HEK293 (cell line): ENCODE data around the gene MTMR12.

Experiments used
- BCL11B ChIP-seq: fragments of 450-650 bp; formaldehyde crosslinking; IDR thresholded peaks from 2 replicates; pipeline ENCODE4 v1.5.1; 2016; ENCODE audit warnings: low read depth, missing biosample characterization, missing genetic modification characterization
- EGR2 ChIP-seq: fragments of 450-650 bp; formaldehyde crosslinking; IDR thresholded peaks from 2 replicates; pipeline ENCODE4 v1.5.1; 2016; ENCODE audit warnings: low read depth, missing biosample characterization, missing genetic modification characterization
- KLF8 ChIP-seq: fragments of 450-650 bp; formaldehyde crosslinking; IDR thresholded peaks from 2 replicates; pipeline ENCODE4 v1.5.1; 2016; ENCODE audit warnings: missing biosample characterization, missing genetic modification characterization
- OSR2 ChIP-seq: fragments of 450-650 bp; formaldehyde crosslinking; IDR thresholded peaks from 2 replicates; pipeline ENCODE4 v1.5.1; 2016; ENCODE audit warnings: missing biosample characterization, missing genetic modification characterization
- PRDM10 ChIP-seq: fragments of 450-650 bp; formaldehyde crosslinking; IDR thresholded peaks from 2 replicates; pipeline ENCODE4 v1.5.1; 2016; ENCODE audit warnings: missing biosample characterization, missing genetic modification characterization
- RBAK ChIP-seq: fragments of 450-650 bp; formaldehyde crosslinking; IDR thresholded peaks from 2 replicates; pipeline ENCODE4 v1.5.1; 2016; ENCODE audit warnings: missing biosample characterization, missing genetic modification characterization
- REPIN1 ChIP-seq: fragments of 450-650 bp; formaldehyde crosslinking; IDR thresholded peaks from 2 replicates; pipeline ENCODE4 v1.5.1; 2017; ENCODE audit warnings: missing biosample characterization, missing genetic modification characterization, low read depth
- WT1 ChIP-seq: fragments of 450-650 bp; formaldehyde crosslinking; IDR thresholded peaks from 2 replicates; pipeline ENCODE4 v1.5.1; 2016; ENCODE audit warnings: missing biosample characterization, missing genetic modification characterization
- ZBTB1 ChIP-seq: fragments of 450-650 bp; formaldehyde crosslinking; IDR thresholded peaks from 2 replicates; pipeline ENCODE4 v1.5.1; 2016; ENCODE audit warnings: missing biosample characterization, missing genetic modification characterization
- ZBTB6 ChIP-seq: fragments of 450-650 bp; formaldehyde crosslinking; IDR thresholded peaks from 2 replicates; pipeline ENCODE4 v1.5.1; 2017; ENCODE audit warnings: missing biosample characterization, missing genetic modification characterization
- ZFP41 ChIP-seq: fragments of 450-650 bp; formaldehyde crosslinking; IDR thresholded peaks from 2 replicates; pipeline ENCODE4 v1.5.1; 2016; ENCODE audit warnings: missing biosample characterization, missing genetic modification characterization, borderline replicate concordance
- ZIC2 ChIP-seq: fragments of 450-650 bp; formaldehyde crosslinking; IDR thresholded peaks from 2 replicates; pipeline ENCODE4 v1.5.1; 2016; ENCODE audit warnings: missing biosample characterization, missing genetic modification characterization
- ZNF112 ChIP-seq: fragments of 450-650 bp; formaldehyde crosslinking; IDR thresholded peaks from 2 replicates; pipeline ENCODE4 v1.5.0; 2017; ENCODE audit warnings: missing biosample characterization, missing genetic modification characterization
- ZNF121 ChIP-seq: fragments of 450-650 bp; formaldehyde crosslinking; IDR thresholded peaks from 2 replicates; pipeline ENCODE4 v1.5.1; 2016; ENCODE audit warnings: missing biosample characterization, missing genetic modification characterization
- ZNF138 ChIP-seq: fragments of 450-650 bp; formaldehyde crosslinking; IDR thresholded peaks from 2 replicates; pipeline ENCODE4 v1.5.1; 2016; ENCODE audit warnings: missing biosample characterization, missing genetic modification characterization, borderline replicate concordance
- ZNF140 ChIP-seq: fragments of 450-650 bp; formaldehyde crosslinking; IDR thresholded peaks from 2 replicates; pipeline ENCODE4 v1.5.1; 2016; ENCODE audit warnings: missing biosample characterization, missing genetic modification characterization
- ZNF155 ChIP-seq: fragments of 450-650 bp; formaldehyde crosslinking; IDR thresholded peaks from 2 replicates; pipeline ENCODE4 v1.5.1; 2016; ENCODE audit warnings: missing biosample characterization, missing genetic modification characterization
- ZNF157 ChIP-seq: fragments of 450-650 bp; formaldehyde crosslinking; IDR thresholded peaks from 2 replicates; pipeline ENCODE4 v1.5.1; 2016; ENCODE audit warnings: missing biosample characterization, missing genetic modification characterization
- ZNF169 ChIP-seq: fragments of 450-650 bp; formaldehyde crosslinking; IDR thresholded peaks from 2 replicates; pipeline ENCODE4 v1.5.1; 2016; ENCODE audit warnings: missing biosample characterization, missing genetic modification characterization
- ZNF174 ChIP-seq: fragments of 450-650 bp; formaldehyde crosslinking; IDR thresholded peaks from 2 replicates; pipeline ENCODE4 v1.5.0; 2017; ENCODE audit warnings: missing biosample characterization, mild to moderate bottlenecking, missing genetic modification characterization
- ZNF175 ChIP-seq: fragments of 450-650 bp; formaldehyde crosslinking; IDR thresholded peaks from 2 replicates; pipeline ENCODE4 v1.5.1; 2016; ENCODE audit warnings: missing biosample characterization, missing genetic modification characterization
- ZNF274 ChIP-seq, 2 experiments: fragments of 200-500 bp in 1 of 2; fragments of 450-650 bp in 1 of 2; sonication (Bioruptor generic) in 1 of 2; formaldehyde crosslinking in 1 of 2; IDR thresholded peaks; 2 replicates each; pipeline versions ENCODE4 v1.5.1 to v1.6.1; 2014 to 2016; ENCODE audit warnings: borderline replicate concordance in 1 of 2, inconsistent platforms in 1 of 2, low read length in 1 of 2, missing biosample characterization in 1 of 2, missing genetic modification characterization in 1 of 2
- ZNF302 ChIP-seq: fragments of 450-650 bp; formaldehyde crosslinking; IDR thresholded peaks from 2 replicates; pipeline ENCODE4 v1.5.1; 2016; ENCODE audit warnings: missing biosample characterization, missing genetic modification characterization, low read depth
- ZNF324 ChIP-seq: fragments of 450-650 bp; formaldehyde crosslinking; IDR thresholded peaks from 2 replicates; pipeline ENCODE4 v1.5.1; 2016; ENCODE audit warnings: missing biosample characterization, missing genetic modification characterization
- ZNF362 ChIP-seq: fragments of 450-650 bp; formaldehyde crosslinking; IDR thresholded peaks from 2 replicates; pipeline ENCODE4 v1.5.1; 2016; ENCODE audit warnings: missing biosample characterization, missing genetic modification characterization
- ZNF423 ChIP-seq: fragments of 450-650 bp; formaldehyde crosslinking; IDR thresholded peaks from 2 replicates; pipeline ENCODE4 v1.5.1; 2016; ENCODE audit warnings: missing biosample characterization, missing genetic modification characterization
- ZNF521 ChIP-seq: fragments of 450-650 bp; formaldehyde crosslinking; IDR thresholded peaks from 2 replicates; pipeline ENCODE4 v1.5.1; 2017; ENCODE audit warnings: missing biosample characterization, mild to moderate bottlenecking, missing genetic modification characterization
- ZNF544 ChIP-seq: fragments of 450-650 bp; formaldehyde crosslinking; IDR thresholded peaks from 2 replicates; pipeline ENCODE4 v1.5.0; 2017; ENCODE audit warnings: missing biosample characterization, missing genetic modification characterization
- ZNF561 ChIP-seq: fragments of 450-650 bp; IDR thresholded peaks from 2 replicates; pipeline ENCODE4 v1.5.1; 2018; ENCODE audit warnings: missing biosample characterization, missing genetic modification characterization, borderline replicate concordance
- ZNF600 ChIP-seq: fragments of 450-650 bp; formaldehyde crosslinking; IDR thresholded peaks from 2 replicates; pipeline ENCODE4 v1.5.1; 2016; ENCODE audit warnings: missing biosample characterization, missing genetic modification characterization
- ZNF624 ChIP-seq: fragments of 450-650 bp; formaldehyde crosslinking; IDR thresholded peaks from 2 replicates; pipeline ENCODE4 v1.5.1; 2017; ENCODE audit warnings: missing biosample characterization, missing genetic modification characterization
- ZNF626 ChIP-seq: fragments of 450-650 bp; sonication (Bioruptor Pico); formaldehyde crosslinking; IDR thresholded peaks from 2 replicates; pipeline ENCODE4 v1.5.1; 2018; ENCODE audit warnings: missing biosample characterization, missing genetic modification characterization, inconsistent platforms
- ZNF658 ChIP-seq: fragments of 450-650 bp; formaldehyde crosslinking; IDR thresholded peaks from 2 replicates; pipeline ENCODE4; 2016; ENCODE audit warnings: missing biosample characterization, missing genetic modification characterization
- ZNF664 ChIP-seq: fragments of 450-650 bp; formaldehyde crosslinking; IDR thresholded peaks from 2 replicates; pipeline ENCODE4 v1.5.1; 2016; ENCODE audit warnings: missing biosample characterization, missing genetic modification characterization
- ZNF677 ChIP-seq: fragments of 450-650 bp; IDR thresholded peaks from 2 replicates; pipeline ENCODE4 v1.5.0; 2018; ENCODE audit warnings: missing biosample characterization, mild to moderate bottlenecking, missing genetic modification characterization, moderate library complexity
- ZXDB ChIP-seq: fragments of 450-650 bp; formaldehyde crosslinking; IDR thresholded peaks from 2 replicates; pipeline ENCODE4 v1.5.1; 2016; ENCODE audit warnings: missing biosample characterization, missing genetic modification characterization
- TF ChIP-seq, protein P1 (sequence below): fragments of 450-650 bp; formaldehyde crosslinking; IDR thresholded peaks from 2 replicates; pipeline ENCODE4 v1.5.1; 2016; ENCODE audit warnings: missing biosample characterization, missing genetic modification characterization, borderline replicate concordance

MTMR12 gene

DNA sequence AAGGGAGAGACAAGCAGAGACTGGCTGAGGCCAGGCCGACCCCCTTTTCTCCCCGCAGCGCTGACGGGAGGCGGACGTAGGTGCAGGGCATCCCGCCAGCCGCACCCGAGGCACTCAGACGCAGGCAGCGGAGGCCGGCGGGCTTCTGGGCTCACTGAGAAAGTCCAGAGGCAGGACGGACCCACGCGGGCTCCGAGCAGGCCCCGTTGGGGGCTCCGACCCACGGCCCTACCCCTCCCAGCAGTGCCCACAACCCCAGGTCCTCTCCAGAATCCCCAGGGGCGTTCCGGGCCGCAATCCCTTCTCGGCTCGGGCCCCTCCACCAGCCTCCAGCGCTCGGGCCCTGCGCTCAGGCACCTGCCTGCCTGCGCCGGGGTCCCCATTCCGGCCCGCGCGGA, 543 bp downstream of the MTMR12 start (continued):
- TF ChIP-seq ZNF138 (tag by site-specific recombination) = no peak
- no peak for TF ChIP-seq KLF8
- TF ChIP-seq ZNF658 (tag by site-specific recombination) = no peak
- TF ChIP-seq ZNF274 (IDR thresholded peaks at IDR 0.05; ENCODE audit: low read length) = no peak
- TF ChIP-seq ZNF274 (tag by site-specific recombination; IDR thresholded peaks at IDR 0.05; ENCODE audit: borderline replicate concordance) = no peak
- TF ChIP-seq ZFP41 (tag by site-specific recombination) = no peak
- TF ChIP-seq ZNF423 (tag by site-specific recombination) = peak; percentile 66
- TF ChIP-seq, protein P1, sequence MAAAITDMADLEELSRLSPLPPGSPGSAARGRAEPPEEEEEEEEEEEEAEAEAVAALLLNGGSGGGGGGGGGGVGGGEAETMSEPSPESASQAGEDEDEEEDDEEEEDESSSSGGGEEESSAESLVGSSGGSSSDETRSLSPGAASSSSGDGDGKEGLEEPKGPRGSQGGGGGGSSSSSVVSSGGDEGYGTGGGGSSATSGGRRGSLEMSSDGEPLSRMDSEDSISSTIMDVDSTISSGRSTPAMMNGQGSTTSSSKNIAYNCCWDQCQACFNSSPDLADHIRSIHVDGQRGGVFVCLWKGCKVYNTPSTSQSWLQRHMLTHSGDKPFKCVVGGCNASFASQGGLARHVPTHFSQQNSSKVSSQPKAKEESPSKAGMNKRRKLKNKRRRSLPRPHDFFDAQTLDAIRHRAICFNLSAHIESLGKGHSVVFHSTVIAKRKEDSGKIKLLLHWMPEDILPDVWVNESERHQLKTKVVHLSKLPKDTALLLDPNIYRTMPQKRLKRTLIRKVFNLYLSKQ = no peak
- no peak for TF ChIP-seq ZNF624 (tag by site-specific recombination)
- TF ChIP-seq BCL11B = no peak
- TF ChIP-seq ZNF155 (tag by site-specific recombination) = no peak
- no peak for TF ChIP-seq ZNF157
- TF ChIP-seq ZNF362 (tag by site-specific recombination) = no peak
- TF ChIP-seq ZIC2 = peak; percentile 52
- TF ChIP-seq ZNF175 (tag by site-specific recombination) = no peak
- no peak for TF ChIP-seq ZBTB1 (tag by site-specific recombination)
- TF ChIP-seq ZNF174 (tag by site-specific recombination) = no peak
- 0 out of 2 replicates have a peak, but pooled peaks have one; percentile 9 for TF ChIP-seq PRDM10 (tag by site-specific recombination)
- no peak for TF ChIP-seq ZNF169 (tag by site-specific recombination)
- TF ChIP-seq ZNF324 (tag by site-specific recombination) = peak; percentile 47; the same call in 1 of the 2 replicates
- no peak for TF ChIP-seq REPIN1 (tag by site-specific recombination)
- peak; percentile 31 for TF ChIP-seq EGR2 (tag by site-specific recombination)
- no peak for TF ChIP-seq ZNF544 (tag by site-specific recombination)
- TF ChIP-seq ZXDB (tag by site-specific recombination) = peak; percentile 78
- no peak for TF ChIP-seq ZNF140 (tag by site-specific recombination)
- TF ChIP-seq ZNF521 = no peak
- no peak for TF ChIP-seq ZNF112
- TF ChIP-seq ZNF600 (tag by site-specific recombination) = peak; percentile 86
- peak; percentile 43; the same call in 1 of the 2 replicates for TF ChIP-seq ZBTB6 (tag by site-specific recombination)
- no peak for TF ChIP-seq ZNF302 (tag by site-specific recombination)
- TF ChIP-seq ZNF664 = no peak
- TF ChIP-seq RBAK (tag by site-specific recombination) = no peak
- TF ChIP-seq ZNF561 = no peak; the same call in 1 of the 2 replicates
- TF ChIP-seq ZNF677 (tag by site-specific recombination) = no peak
- no peak for TF ChIP-seq WT1 (tag by site-specific recombination)
- TF ChIP-seq OSR2 (tag by site-specific recombination) = no peak
- no peak for TF ChIP-seq ZNF121 (tag by site-specific recombination)
- no peak for TF ChIP-seq ZNF626 (tag by site-specific recombination)
